GM12878 (cell line): ENCODE measurements around the gene PDCD11. TPM values are rescaled to one million over a fixed set of nuclear protein-coding genes. Genes with fewer than 3 reads are reported as not detected.

Source experiments
- ATF7 ChIP-seq: fragments of 450-650 bp; IDR thresholded peaks from 2 replicates; pipeline ENCODE4 v1.6.1; 2016; ENCODE audit warnings: low read depth, mild to moderate bottlenecking
- BCL3 ChIP-seq: IDR thresholded peaks from 2 replicates; pipeline ENCODE4 v1.6.1; 2011; ENCODE audit warnings: borderline replicate concordance, low read depth, mild to moderate bottlenecking, moderate library complexity, low read length; ENCODE audit not compliant: insufficient read depth, poor library complexity, severe bottlenecking
- BHLHE40 ChIP-seq, 2 experiments: fragments of 450-650 bp in 1 of 2; IDR thresholded peaks; 2 replicates each; pipeline ENCODE4 v1.6.1; 2011 to 2017; ENCODE audit warnings: low read depth in 2 of 2, borderline replicate concordance in 1 of 2, improper control_type of control experiment in 1 of 2, low read length in 1 of 2, mild to moderate bottlenecking in 1 of 2
- EED ChIP-seq: sonication (generic); IDR thresholded peaks from 2 replicates; pipeline ENCODE4 v1.6.1; 2016; ENCODE audit warnings: antibody characterized with exemption, low read depth
- HCFC1 ChIP-seq: fragments of 150-350 bp; IDR thresholded peaks from 2 replicates; pipeline ENCODE4 v1.6.1; 2014; ENCODE audit warnings: low read length
- IKZF1 ChIP-seq: fragments of 450-650 bp; conservative IDR thresholded peaks from 2 replicates; pipeline ENCODE4 v1.6.1; 2017; ENCODE audit warnings: antibody characterized with exemption, mild to moderate bottlenecking
- IRF4 ChIP-seq: IDR thresholded peaks from 2 replicates; pipeline ENCODE4 v1.6.1; 2011; ENCODE audit warnings: low read depth, low read length
- MYB ChIP-seq: fragments of 150-350 bp; IDR thresholded peaks from 2 replicates; pipeline ENCODE4 v1.6.1; 2014; ENCODE audit warnings: mild to moderate bottlenecking, low read depth, low read length, borderline replicate concordance
- NR2C2 ChIP-seq: IDR thresholded peaks from 2 replicates; pipeline ENCODE4 v1.6.1; 2011; ENCODE audit warnings: borderline replicate concordance, low read depth; ENCODE audit not compliant: control insufficient read depth, insufficient read length
- PAX5 ChIP-seq: IDR thresholded peaks from 2 replicates; pipeline ENCODE4 v1.6.1; 2011; ENCODE audit warnings: low read depth, low read length, borderline replicate concordance
- PML ChIP-seq: IDR thresholded peaks from 2 replicates; pipeline ENCODE4 v1.6.1; 2012; ENCODE audit warnings: low read length, inconsistent platforms
- RAD51 ChIP-seq: fragments of 450-650 bp; IDR thresholded peaks from 2 replicates; pipeline ENCODE4 v1.6.1; 2016; ENCODE audit warnings: moderate library complexity, mild to moderate bottlenecking, inconsistent platforms
- RB1 ChIP-seq: fragments of 450-650 bp; formaldehyde crosslinking; IDR thresholded peaks from 2 replicates; pipeline ENCODE4 v1.6.1; 2017; ENCODE audit warnings: mild to moderate bottlenecking, borderline replicate concordance
- RELA ChIP-seq: fragments of 450-650 bp; IDR thresholded peaks from 2 replicates; pipeline ENCODE4 v1.8.0; 2014; ENCODE audit warnings: borderline replicate concordance; ENCODE audit not compliant: partially characterized antibody
- SMC3 ChIP-seq: IDR thresholded peaks from 2 replicates; pipeline ENCODE4 v1.6.1; 2011; ENCODE audit warnings: low read length, improper control_type of control experiment, borderline replicate concordance
- TAF1 ChIP-seq: IDR thresholded peaks from 2 replicates; pipeline ENCODE4 v1.6.1; 2011; ENCODE audit warnings: mild to moderate bottlenecking, low read depth, low read length, borderline replicate concordance
- TCF3 ChIP-seq: IDR thresholded peaks from 2 replicates; pipeline ENCODE4 v1.6.1; 2012; ENCODE audit warnings: low read depth, mild to moderate bottlenecking, low read length, borderline replicate concordance; ENCODE audit not compliant: insufficient read depth
- polyA plus RNA-seq, 11 experiments: library from polyadenylated mRNA; depleted of rRNA in 4 of 11; unstranded in 6 of 11; stranded (reverse) in 5 of 11; fragments of >200 nt; fragmentation: Nextera tagmentation in 4 of 11; fragmentation: Illumina TruSeq in 1 of 11; extraction: Ambion mirVana in 4 of 11; extraction: Trizol in 1 of 11; gene quantifications; 1 replicate in 1 of 11; 2 replicates in 10 of 11; pipeline versions ENCODE4 v1.2.1 to v1.2.3, GENCODE V29; 2011 to 2016; ENCODE audit warnings: inconsistent platforms in 2 of 11, missing spikeins in 2 of 11, low read depth in 1 of 11
- total RNA-seq, 4 experiments: library from RNA; depleted of rRNA in 3 of 4; stranded (reverse); fragments of >200 nt in 3 of 4; fragmentation: Illumina TruSeq in 1 of 4; extraction: Trizol in 1 of 4; gene quantifications; 2 replicates each; pipeline versions ENCODE4 v1.2.1 to v1.2.3, GENCODE V29; 2013 to 2021
- TF ChIP-seq, protein P1 (sequence below): fragments of 450-650 bp; IDR thresholded peaks from 2 replicates; pipeline ENCODE4 v1.6.1; 2016; ENCODE audit warnings: mild to moderate bottlenecking, moderate library complexity, borderline replicate concordance
- TF ChIP-seq, protein P2 (sequence below): fragments of 450-650 bp; IDR thresholded peaks from 2 replicates; pipeline ENCODE4 v1.6.1; 2017; ENCODE audit warnings: mild to moderate bottlenecking, moderate library complexity
- TF ChIP-seq, protein P3 (sequence below): IDR thresholded peaks from 2 replicates; pipeline ENCODE4 v1.6.1; 2012; ENCODE audit warnings: low read length, inconsistent platforms

Gene PDCD11
- total and polyA plus RNA-seq, 10 of the 15 experiments (the other 5 are each of a cell fraction or from before 2014, with no cell fraction given), result 13.9 to 69.7 (median 44.8) TPM

GRCh38 chr10:103467406-103467805, 71.0 kb downstream of the PDCD11 start (continued):
- TF ChIP-seq NR2C2 (no peak), TCF3 (no peak), BCL3 (peak; percentile 37), TAF1 (peak; percentile 34; the same call in 1 of the 2 replicates), BHLHE40 (IDR thresholded peaks at IDR 0.05; ENCODE audit: borderline replicate concordance in 1 of 2, low read depth in 2 of 2, low read length in 1 of 2) (peak in 1 of 2 experiments; percentile 11; a peak in 1 of 4 replicates), EED (peak; percentile 83), ATF7 (peak; percentile 73), SMC3 (no peak), IKZF1 (peak; percentile 86), RAD51 (peak; percentile 11; the same call in 1 of the 2 replicates), IRF4 (0 out of 2 replicates have a peak, but pooled peaks have one; percentile 22), RB1 (peak; percentile 35; the same call in 1 of the 2 replicates), MYB (no peak), PAX5 (no peak), HCFC1 (no peak), RELA (peak; percentile 36), PML (no peak)
- TF ChIP-seq, protein P1, sequence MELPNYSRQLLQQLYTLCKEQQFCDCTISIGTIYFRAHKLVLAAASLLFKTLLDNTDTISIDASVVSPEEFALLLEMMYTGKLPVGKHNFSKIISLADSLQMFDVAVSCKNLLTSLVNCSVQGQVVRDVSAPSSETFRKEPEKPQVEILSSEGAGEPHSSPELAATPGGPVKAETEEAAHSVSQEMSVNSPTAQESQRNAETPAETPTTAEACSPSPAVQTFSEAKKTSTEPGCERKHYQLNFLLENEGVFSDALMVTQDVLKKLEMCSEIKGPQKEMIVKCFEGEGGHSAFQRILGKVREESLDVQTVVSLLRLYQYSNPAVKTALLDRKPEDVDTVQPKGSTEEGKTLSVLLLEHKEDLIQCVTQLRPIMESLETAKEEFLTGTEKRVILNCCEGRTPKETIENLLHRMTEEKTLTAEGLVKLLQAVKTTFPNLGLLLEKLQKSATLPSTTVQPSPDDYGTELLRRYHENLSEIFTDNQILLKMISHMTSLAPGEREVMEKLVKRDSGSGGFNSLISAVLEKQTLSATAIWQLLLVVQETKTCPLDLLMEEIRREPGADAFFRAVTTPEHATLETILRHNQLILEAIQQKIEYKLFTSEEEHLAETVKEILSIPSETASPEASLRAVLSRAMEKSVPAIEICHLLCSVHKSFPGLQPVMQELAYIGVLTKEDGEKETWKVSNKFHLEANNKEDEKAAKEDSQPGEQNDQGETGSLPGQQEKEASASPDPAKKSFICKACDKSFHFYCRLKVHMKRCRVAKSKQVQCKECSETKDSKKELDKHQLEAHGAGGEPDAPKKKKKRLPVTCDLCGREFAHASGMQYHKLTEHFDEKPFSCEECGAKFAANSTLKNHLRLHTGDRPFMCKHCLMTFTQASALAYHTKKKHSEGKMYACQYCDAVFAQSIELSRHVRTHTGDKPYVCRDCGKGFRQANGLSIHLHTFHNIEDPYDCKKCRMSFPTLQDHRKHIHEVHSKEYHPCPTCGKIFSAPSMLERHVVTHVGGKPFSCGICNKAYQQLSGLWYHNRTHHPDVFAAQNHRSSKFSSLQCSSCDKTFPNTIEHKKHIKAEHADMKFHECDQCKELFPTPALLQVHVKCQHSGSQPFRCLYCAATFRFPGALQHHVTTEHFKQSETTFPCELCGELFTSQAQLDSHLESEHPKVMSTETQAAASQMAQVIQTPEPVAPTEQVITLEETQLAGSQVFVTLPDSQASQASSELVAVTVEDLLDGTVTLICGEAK, result 0 out of 2 replicates have a peak, but pooled peaks have one; percentile 4
- TF ChIP-seq, protein P2, sequence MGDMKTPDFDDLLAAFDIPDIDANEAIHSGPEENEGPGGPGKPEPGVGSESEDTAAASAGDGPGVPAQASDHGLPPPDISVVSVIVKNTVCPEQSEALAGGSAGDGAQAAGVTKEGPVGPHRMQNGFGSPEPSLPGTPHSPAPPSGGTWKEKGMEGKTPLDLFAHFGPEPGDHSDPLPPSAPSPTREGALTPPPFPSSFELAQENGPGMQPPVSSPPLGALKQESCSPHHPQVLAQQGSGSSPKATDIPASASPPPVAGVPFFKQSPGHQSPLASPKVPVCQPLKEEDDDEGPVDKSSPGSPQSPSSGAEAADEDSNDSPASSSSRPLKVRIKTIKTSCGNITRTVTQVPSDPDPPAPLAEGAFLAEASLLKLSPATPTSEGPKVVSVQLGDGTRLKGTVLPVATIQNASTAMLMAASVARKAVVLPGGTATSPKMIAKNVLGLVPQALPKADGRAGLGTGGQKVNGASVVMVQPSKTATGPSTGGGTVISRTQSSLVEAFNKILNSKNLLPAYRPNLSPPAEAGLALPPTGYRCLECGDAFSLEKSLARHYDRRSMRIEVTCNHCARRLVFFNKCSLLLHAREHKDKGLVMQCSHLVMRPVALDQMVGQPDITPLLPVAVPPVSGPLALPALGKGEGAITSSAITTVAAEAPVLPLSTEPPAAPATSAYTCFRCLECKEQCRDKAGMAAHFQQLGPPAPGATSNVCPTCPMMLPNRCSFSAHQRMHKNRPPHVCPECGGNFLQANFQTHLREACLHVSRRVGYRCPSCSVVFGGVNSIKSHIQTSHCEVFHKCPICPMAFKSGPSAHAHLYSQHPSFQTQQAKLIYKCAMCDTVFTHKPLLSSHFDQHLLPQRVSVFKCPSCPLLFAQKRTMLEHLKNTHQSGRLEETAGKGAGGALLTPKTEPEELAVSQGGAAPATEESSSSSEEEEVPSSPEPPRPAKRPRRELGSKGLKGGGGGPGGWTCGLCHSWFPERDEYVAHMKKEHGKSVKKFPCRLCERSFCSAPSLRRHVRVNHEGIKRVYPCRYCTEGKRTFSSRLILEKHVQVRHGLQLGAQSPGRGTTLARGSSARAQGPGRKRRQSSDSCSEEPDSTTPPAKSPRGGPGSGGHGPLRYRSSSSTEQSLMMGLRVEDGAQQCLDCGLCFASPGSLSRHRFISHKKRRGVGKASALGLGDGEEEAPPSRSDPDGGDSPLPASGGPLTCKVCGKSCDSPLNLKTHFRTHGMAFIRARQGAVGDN, result 0 out of 2 replicates have a peak, but pooled peaks have one; percentile 66
- TF ChIP-seq, protein P3, sequence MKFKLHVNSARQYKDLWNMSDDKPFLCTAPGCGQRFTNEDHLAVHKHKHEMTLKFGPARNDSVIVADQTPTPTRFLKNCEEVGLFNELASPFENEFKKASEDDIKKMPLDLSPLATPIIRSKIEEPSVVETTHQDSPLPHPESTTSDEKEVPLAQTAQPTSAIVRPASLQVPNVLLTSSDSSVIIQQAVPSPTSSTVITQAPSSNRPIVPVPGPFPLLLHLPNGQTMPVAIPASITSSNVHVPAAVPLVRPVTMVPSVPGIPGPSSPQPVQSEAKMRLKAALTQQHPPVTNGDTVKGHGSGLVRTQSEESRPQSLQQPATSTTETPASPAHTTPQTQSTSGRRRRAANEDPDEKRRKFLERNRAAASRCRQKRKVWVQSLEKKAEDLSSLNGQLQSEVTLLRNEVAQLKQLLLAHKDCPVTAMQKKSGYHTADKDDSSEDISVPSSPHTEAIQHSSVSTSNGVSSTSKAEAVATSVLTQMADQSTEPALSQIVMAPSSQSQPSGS, result peak; percentile 72
